ENCODE data around the gene DNAH6.
A peak's percentile ranks its signal among the peaks of the same experiment; 100 is the strongest.
"Not testable (repeated sequence)": the region's sequence is repeated elsewhere in the genome, so short reads cannot be mapped to it uniquely, and the experiment has no call there.

DNAH6 gene

DNA sequence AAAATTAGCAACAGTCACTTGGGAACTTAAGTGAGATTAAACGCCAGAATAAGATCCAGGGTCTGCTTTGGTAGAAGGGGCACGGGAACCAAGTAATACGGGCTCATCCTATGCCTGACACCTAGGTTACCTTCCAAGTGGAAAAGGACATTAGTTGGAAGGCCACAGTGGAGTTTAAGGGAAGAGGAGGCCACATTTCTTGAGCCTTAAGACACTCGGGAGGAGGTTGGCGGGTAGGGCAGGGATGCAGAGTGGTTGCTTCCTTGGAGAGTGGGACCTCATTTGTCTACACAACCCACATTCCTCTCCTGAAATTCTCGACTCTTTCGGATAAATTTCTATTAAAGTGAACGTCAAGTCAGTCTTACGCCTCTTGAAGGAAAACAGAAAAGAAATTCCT is 510 bp upstream of the DNAH6 start:
- no peak for DNase-seq

DNA sequence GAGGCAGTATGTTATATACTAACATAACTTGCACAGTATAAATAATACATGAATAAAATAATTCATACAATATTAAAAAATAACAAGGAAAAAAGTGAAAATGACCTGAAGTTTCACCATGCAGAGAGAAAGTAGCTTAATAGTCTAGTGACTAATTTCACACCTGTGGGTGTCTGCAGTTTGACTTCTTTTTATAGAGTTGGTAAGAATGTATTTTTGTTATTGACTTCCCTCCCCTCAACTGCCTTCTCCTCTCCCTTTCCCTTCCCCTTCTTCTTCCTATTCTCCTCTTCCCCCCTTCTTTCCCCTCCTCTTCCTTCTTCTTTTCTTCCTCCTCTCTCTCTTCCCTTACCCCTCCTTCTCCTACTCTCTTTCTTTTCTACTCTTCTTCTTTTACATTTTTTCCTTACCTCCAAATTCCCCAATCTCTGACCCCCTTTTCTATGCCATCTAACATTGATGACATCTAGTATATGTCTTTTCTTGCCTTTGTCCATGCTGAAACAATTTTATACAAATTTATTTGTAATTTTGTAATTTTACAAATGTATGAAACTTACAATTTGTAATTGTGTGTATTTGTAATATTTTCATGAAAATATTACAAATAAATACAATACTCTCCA is 3.1 kb downstream of the DNAH6 start:
- no peak for DNase-seq

DNA sequence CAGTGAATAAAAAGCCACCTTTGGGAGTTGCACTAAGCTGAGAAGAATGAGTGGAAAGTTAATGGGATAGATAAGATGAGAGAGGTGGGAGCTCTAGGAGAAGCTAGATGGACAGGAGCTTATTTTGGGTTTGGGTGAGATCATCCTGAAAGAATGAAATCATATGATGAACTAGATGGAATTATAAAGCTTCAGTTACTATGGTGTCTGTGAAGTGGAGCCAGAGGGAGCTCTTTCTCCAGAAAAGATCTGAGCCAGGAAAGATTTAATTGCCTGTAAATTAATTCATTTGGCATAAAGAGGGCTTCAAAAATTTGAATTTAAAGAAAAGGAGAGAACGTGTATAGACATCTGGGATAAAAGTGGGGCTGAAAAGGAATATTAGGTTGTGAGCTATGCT is 10.3 kb downstream of the DNAH6 start:
- no peak for DNase-seq

DNA sequence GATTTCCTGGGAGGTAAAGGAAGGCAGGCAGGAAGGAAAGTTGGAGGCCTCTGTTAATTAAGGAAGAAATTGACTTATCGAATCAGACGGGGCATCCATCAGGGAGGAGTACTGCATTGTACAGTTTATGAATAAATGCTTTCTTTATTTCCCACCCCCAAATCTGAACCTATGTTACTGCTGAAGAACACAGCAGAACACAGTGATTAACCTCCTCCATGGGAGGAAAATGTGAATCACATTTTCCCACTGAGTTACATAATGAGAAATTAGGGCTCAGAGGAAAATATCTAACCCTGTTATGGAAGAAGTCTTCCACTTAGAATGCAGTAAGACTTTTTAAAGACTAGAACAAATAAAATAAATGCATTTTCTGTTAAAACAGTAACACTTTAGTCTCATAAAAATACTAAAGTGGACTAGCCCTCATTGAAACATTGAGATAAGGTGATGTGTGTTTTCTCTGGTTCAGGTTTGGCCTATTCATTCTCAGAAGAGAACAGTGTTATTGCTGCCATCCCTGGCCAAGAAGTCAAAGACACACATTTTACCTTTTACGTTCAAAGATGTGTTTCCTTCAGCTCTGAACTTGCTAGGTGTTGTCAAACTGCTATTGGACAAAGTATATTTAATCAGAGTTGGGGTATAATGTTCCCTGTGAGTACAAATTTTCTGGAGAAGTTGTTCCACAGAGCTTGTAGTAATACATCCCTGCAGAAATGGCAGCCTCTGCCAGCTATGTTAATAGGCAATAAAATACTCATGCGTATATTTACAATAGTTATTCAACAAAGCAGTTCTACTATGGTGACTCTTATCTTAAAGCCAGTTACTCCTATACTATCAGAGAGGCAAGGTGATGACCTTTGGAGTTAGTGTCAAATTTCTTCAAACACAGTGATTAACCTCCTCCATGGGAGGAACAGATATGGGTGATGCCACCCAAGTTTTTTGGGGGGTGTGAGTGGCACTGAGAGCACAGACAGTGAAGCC is 11.1 kb downstream of the DNAH6 start:
- DNase-seq: no peak

DNA sequence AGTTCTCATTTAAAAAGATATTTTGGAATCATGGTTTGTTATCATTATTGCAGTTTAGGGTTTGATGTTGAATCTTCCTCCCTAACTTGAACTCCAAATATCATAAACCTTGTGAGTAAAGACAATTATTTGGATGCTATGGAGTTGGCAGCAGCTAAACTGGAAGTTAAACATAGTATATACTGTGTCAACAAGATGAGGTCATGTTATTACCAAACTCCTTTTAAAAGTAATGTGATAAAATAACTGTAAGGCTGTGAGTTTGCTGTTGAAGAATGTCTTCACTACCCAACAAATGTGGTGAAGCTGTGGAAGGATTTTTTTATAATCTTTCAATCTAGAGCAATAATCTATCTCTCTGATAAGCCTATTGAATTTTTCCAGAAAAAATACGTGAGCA is 16.0 kb downstream of the DNAH6 start:
- DNase-seq: no peak

DNA sequence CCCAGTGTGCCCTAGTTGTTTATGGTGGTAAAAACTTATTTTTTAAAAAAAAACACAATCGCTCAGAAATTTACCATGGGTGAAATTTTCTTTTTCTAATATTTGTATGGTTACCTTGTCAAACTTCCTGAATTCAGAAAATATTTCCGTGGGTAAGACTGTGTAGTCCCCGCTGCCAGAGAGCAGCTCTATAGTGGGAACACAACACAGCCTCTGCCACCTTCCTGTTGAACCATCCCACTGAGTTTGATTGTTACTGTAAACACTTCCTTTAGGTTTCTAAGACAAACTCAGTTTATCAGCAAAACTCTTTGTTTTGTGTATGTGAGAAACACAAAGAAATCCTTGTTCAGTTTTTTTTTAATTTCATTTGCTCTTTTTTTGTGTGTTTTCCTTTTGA is 17.9 kb downstream of the DNAH6 start:
- DNase-seq: no peak

DNA sequence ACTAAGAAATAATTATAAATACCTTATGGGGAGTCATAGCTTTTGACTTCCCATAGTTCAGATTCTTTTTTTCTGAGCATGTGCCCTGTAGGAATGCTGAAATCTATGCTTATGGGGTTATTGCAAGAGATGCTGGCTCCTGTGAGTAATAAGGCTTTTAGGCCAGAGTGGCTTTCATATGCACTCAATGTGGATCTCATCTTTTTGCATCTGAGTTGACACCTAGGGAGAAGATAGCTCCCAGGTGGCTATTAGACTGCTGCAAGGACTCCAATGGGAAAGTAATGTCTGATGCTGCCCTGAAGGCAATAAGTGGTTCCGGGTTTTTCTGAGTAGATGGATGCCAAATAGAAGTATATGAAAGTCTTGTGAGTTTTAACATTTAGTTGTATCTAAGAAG is 21.0 kb downstream of the DNAH6 start:
- DNase-seq: no peak

DNA sequence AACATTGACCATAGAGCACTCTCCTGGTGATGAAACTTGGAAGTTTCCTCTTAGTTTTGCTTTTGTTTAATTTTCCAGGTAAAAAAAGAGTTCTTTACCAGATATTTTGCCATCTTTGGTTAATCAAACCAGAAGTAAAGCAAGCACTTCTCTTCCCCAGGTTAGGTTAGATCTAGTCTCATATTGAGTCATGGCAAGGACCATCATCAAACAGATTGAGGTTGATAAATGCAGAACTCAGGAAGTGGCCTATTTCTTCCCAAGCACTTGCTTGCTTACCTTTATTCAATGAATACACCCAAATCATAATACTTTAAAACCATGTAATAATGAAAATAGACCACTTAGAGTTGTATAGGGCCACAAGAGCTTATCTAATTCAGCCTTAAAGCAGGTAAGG is 23.4 kb downstream of the DNAH6 start:
- DNase-seq: peak; percentile 52

DNA sequence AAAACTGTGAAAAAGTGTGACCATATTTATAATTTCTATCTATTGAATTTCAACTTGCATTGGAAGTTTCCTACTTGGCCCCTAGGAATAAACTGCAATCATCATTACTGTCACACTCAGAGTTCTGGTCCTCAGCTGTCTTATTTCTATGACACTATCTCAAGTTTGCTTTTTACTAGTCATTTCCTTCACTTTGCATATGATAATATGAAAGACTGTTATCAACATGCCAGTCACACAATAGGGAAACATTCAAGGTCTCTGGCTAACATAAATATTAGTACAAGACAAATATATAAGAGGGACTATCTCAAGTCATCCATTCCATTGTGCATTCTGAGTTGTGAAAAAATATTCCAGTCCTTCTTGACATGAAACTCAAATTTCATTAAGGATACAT is 28.7 kb downstream of the DNAH6 start:
- DNase-seq: no peak

DNA sequence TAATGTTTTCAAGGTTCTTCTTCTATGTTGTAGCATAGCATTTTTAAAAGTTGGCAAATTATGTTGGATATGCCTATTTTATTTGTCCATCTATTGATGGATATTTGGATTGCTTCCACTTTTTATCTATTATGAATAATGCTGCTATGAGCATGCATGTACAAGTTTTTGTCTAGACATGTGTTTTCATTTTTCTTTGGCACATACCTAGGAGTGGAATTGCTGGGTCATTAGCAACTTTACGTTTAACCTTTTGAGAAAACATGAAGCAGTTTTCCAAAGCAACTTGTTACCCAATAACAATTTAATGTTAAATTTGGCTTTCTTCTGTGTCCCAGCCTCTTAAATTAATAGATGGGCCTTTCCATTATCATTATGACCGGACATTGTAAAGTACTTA is 30.3 kb downstream of the DNAH6 start:
- no peak for DNase-seq

DNA sequence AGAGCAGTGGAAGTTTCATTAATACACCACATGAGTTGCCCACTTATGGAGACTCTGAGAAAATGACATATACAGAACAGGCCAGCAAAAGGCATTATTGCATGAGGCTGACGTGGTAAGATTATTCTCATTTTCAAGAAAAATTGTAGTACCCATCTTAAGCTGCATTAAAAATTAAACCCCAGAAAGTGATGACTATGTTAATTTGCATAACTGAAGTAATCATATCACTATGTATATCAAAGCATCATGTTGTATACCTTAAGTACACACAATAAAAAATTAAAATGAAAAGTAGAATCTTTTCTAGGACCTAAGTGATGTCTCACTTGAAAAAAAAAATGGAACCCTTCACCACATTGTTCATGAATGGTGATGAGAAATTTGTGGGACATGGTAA is 32.0 kb downstream of the DNAH6 start:
- DNase-seq: no peak

DNA sequence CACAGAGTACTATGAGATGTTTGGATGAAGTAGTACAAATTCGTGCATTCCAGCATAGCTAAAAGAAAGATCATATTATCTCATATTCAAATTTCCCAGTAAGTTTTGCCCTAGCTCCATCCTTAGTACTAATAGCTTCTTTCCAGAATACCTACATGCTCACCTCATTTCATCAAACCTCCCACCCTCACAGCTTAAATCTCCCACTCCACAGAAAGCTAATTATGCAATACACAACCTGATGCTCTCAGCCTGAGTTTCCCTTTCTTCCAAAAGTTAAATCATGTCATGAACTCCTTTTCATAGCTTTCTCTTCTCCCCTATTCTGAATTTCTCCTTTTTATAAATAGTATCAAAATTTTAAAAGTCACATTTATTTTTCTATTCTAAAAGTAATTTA is 34.6 kb downstream of the DNAH6 start:
- DNase-seq: no peak

DNA sequence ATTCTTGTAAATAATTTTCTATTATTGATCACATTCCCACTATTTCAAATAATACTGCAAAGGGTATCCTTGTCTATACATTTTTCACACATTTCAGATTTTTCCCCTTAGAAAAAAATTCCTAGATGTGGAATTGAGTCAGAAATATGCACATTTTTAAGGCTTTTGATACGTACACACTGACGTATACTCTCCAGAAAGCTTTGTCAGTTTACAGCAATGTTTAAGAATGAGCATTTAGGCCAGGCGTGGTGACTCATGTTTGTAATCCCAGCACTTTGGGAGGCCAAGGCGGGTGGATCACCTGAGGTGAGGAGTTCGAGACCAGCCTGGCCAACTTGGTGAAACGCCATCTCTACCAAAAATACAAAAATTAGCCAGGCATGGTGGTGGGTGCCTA is 35.2 kb downstream of the DNAH6 start:
- not testable (repeated sequence) for DNase-seq

DNA sequence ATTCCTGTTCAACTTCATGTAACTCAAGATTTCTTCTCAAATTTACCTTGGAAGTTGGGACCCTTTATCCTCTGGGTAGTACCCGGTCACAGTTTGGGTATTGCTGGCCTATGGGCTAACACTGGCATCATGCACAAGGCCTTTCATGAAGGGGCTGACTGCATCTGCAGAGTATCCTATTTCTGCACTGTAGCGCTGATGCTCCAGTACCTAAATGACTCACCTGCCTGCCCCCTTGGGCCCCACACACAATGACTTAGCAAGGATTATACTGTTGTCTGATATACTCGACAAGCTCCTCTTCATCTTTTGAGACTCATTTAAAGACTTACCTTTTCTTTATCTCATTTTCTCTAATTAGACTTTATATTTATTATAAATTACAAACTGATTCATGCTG is 39.9 kb downstream of the DNAH6 start:
- DNase-seq: peak; percentile 56

DNA sequence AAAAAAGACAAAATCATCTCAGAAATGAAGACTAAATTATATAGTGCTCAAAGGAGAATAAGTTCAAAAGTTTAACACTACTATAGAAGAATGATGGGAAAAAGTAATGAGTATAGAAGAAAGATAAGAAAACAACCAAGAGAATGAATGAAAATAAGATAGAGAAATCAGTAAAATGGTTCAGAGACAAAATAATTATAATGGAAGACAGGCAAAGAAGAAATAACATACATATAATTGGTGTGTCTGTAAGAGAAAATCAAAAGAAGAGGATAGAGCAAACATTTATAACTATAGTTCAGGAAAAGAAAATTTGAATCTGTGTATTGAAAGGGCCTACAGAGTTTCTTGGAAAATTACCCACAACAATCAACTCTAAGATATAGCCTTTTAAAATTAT is 43.5 kb downstream of the DNAH6 start:
- DNase-seq: no peak

DNA sequence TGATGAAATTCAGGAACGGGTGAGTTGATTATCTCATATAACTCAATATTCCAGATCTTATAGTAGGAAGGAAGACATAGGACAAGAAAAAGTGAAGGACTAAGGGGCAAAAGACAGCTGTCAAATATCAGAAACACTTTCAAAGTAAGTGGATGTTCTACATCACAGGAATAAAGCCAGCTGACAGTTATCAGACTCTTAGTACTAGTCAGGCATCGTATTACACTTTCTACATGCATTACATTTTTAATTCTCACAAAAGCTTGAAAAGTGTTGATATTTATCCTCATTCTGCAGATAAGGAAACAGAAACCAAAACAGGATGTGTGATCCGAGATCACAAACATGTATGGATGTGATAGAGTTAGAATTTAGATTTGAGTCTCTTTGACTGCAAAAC is 63.4 kb downstream of the DNAH6 start:
- no peak for DNase-seq

DNA sequence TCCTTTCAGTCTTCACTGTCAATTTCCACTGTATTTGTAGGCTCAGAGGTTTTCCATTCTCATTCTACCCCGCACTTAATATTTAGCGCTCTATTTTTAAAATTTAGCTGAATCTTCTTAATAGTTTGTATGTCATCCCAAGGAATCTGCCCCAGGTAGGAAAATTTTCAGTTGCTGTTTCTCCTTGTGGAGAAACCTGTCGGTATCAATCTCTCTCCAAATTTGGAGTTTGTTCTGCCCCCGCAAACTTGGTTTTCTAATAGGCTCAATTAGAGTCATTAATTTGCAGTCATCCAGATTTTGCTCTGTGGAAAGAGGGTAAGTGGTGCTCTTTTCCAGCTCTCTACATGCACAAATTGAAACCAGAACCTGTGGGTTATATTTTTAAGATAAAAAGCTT is 87.6 kb downstream of the DNAH6 start:
- DNase-seq: no peak

DNA sequence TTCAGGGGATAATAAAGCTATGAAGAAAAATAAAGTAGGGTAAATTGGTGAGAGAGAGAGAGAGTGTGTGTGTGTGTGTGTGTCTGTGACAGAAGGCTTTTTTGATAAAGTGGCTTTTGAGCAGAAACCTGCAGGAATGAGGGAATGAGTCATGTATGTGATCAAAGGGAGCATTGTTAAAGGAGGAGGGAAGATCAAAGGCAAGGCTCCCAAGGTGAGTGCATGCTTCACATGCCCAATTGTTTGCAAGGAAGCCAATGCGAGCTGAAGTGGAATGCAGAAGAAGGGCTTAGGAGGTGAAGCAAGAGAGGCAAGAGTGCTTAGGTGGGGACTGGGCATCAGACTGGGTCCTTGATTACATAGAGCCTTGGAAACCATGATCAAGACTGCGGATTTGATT is 96.8 kb downstream of the DNAH6 start:
- DNase-seq: no peak

DNA sequence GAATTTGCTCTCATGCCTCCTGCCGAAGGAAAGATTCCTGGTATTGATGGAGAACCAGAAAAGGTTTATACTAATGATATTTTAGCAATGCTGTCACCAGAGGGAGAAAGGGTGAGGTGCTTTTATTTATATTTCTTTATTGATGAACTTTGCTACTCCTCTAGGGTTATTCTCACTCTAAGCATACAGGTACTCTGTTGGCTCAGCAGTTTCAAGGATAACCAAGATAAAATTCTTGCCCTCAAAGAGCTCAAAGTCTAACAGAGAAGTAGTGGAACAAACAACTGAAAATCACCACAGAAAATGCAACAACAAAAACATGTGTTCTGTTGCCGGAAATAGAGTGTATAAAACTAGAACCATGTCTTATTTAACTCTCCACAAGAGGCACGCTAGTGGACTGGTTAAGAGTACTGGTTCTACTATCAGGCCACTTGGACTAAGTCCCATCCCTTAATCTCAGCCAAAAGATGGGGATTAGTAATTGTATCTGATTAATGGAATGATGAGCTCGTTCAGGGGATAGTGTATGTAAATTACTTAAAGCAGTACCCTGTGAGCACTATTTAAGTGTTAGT is 103.6 kb downstream of the DNAH6 start:
- no peak for DNase-seq

DNA sequence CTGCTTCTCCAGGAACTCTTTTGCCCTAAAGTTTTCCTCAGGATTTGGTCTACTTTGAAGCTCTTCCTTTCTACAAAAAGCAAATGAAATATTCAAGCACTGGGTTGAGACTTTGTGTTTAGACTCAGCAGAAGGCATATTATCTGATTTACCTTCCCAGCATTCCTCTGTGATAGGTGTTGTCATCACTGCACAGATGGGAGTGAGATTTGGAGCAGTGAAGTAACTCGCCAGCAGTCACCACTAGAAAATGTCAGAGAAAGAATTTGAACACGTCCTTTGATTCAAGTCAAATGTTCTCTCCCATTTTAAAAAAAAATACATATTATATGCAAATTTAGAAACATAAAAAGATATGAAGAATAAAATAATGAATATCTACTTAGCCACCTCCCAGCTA is 112.2 kb downstream of the DNAH6 start:
- no peak for DNase-seq

DNA sequence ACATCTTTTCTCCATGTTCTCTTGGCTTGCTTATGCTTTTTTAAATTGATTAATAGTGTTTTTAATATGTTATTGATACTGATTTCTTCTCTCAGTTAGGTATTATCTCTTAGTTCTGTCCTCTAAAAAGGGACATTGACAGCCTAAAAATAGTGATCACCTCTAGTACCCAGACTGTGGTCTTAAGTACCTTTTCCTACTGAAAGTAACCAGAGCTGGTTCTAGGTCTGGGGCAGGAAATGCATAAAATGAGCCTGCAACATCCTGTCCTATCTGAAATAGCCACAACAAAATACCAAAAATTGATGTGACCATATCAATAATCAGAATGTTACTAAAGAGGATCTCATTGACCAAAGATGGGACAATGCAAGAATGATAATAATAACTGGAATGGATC is 113.3 kb downstream of the DNAH6 start:
- DNase-seq: no peak

DNA sequence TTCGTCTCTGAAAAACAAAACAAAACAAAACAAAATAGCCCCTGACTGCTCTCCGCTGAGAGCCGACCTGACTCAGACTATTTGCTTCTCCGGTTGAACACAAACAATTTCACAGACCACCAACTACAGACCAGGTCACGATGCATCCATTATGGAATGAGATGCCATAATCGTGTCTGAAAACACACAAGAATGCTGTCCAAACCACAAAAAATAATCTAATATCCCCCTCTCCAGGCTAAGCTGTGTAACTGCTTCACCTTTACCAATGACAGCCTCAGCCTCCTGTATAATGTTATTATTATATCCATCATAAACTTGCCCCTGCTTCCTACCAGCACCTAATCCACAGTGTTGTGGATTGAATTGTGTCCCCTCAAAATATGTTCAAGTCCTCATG is 114.7 kb downstream of the DNAH6 start:
- peak; percentile 46 for DNase-seq

DNA sequence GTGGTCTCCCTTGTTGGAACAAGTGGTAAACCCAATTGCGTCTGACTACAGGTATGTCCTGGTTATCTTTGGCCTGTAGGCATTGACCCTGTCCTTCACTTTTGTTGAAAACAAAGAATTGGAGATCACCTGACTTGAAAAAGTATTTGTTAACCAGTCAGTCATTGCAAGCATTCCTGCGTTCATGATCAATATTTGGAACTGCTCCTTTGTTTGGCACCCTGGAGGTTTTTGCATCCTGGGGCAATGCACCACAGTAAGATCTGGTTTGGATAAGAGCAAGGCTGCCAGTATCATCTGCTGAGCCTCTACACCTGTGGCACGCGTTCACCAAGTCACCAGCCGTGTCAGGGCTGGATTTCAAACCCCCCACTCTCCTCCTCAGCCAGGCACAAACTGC is 115.7 kb downstream of the DNAH6 start:
- DNase-seq: no peak
